Stomach (tissue), 19 donors: ENCODE results near the gene OR9Q1. TPM values are rescaled to one million over a fixed set of nuclear protein-coding genes. Genes with fewer than 3 reads are reported as not detected.

ENCODE experiments used
- DNase-seq, 2 donors: peaks; one replicate each; pipeline versions ENCODE4 v3.0.0 to v3.0.0-alpha.2; 2013 to 2019
- H3K27ac ChIP-seq, 5 donors: fragments of 200-600 bp in 4 of 5; sonication (generic) in 4 of 5; one replicate each; pipeline ENCODE4 v1.5.1; 2013 to 2019; ENCODE audit warnings: mild to moderate bottlenecking in 1 of 5, moderate library complexity in 1 of 5
- H3K27me3 ChIP-seq, 3 donors: fragments of 200-600 bp; sonication (generic); one replicate each; pipeline ENCODE4 v1.5.1; 2017 to 2019; ENCODE audit warnings: mixed run types in 1 of 3
- H3K36me3 ChIP-seq, 4 donors: fragments of 200-600 bp; sonication (generic); 1 replicate in 3 of 4; 2 replicates in 1 of 4; pipeline ENCODE4 v1.5.1; 2016 to 2019
- H3K4me1 ChIP-seq, 4 donors: fragments of 200-600 bp; sonication (generic); one replicate each; pipeline ENCODE4 v1.5.1; 2016 to 2019
- H3K4me3 ChIP-seq, 4 donors: fragments of 200-600 bp; sonication (generic) in 3 of 4; one replicate each; pipeline ENCODE4 v1.5.1; 2016 to 2019; ENCODE audit warnings: mild to moderate bottlenecking in 1 of 4
- H3K9me3 ChIP-seq, 4 donors: fragments of 200-600 bp; sonication (generic); one replicate each; pipeline ENCODE4 v1.5.1; 2016 to 2019
- EP300 ChIP-seq: sonication (generic); formaldehyde crosslinking; IDR thresholded peaks from one replicate; pipeline ENCODE4 v1.6.1; 2017; ENCODE audit warnings: antibody characterized with exemption
- POLR2A ChIP-seq, 4 donors: fragments of 450-650 bp; IDR thresholded peaks; one replicate each; pipeline ENCODE4 v1.6.1; 2016; ENCODE audit warnings: antibody characterized with exemption in 4 of 4, control low read depth in 2 of 4, mild to moderate bottlenecking in 1 of 4, moderate library complexity in 1 of 4
- POLR2AphosphoS5 ChIP-seq, 3 donors: sonication (generic); formaldehyde crosslinking; IDR thresholded peaks; one replicate each; pipeline ENCODE4 v1.6.1; 2016; ENCODE audit warnings: antibody characterized with exemption in 3 of 3
- WGBS, 5 donors: extraction: QIAGEN DNeasy Blood & Tissue Kit in 3 of 5; methylation state at CpG; one replicate each; pipeline versions ENCODE4 v1.1.5 to v1.1.7; 2013 to 2018; 5-methylcytosine and 5-hydroxymethylcytosine counted together
- intact Hi-C: fragments of 100-400 bp; cut with DNase I; formaldehyde crosslinking; loops from one replicate; pipeline ENCODE4 v1.15.1; 2023; ENCODE audit warnings: low total_unique reads
- long read RNA-seq, 10 donors: transcript quantifications; one replicate each; lab custom pipeline, GENCODE V29; 2026
- polyA plus RNA-seq, 3 donors: library from polyadenylated mRNA; stranded (reverse); fragments of 200-250 nt; gene quantifications; one replicate each; pipeline ENCODE4 v1.2.3, GENCODE V29; 2013
- total RNA-seq, 5 donors: library from RNA; depleted of rRNA; stranded (reverse); fragments of >200 nt; gene quantifications; one replicate each; pipeline versions ENCODE4 v1.1.0 to v1.2.3, GENCODE V29; 2014 to 2016
- TF ChIP-seq, protein P1 (sequence below), 7 experiments: fragments of 450-650 bp in 4 of 7; fragments of 200-600 bp in 3 of 7; sonication (generic) in 3 of 7; IDR thresholded peaks; one replicate each; pipeline ENCODE4 v1.5.1; 2016 to 2019; ENCODE audit warnings: antibody characterized with exemption in 7 of 7, control low read depth in 2 of 7, mild to moderate bottlenecking in 1 of 7
- donor health status: healthy with polysubstance abuse.
- donor health status: Bipolar disorder and iron deficiency.
- donor health status: healthy.

The OR9Q1 gene, protein sequence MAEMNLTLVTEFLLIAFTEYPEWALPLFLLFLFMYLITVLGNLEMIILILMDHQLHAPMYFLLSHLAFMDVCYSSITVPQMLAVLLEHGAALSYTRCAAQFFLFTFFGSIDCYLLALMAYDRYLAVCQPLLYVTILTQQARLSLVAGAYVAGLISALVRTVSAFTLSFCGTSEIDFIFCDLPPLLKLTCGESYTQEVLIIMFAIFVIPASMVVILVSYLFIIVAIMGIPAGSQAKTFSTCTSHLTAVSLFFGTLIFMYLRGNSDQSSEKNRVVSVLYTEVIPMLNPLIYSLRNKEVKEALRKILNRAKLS
- total RNA-seq (not detected), polyA plus RNA-seq (not detected)
- long read RNA-seq, donor 1, result 0 reads
- long read RNA-seq, donor 2, result 0 reads
- long read RNA-seq, donor 3, result 0 reads
- long read RNA-seq, donor 4, result 0 reads
- long read RNA-seq, donor 5, result 0 reads
- long read RNA-seq, donor 6, result 0 reads
- long read RNA-seq, donor 7, result 0 reads
- long read RNA-seq, donor 8, result 0 reads
- long read RNA-seq, donor 9, partial matches to known transcripts, result 0 of 1 reads
- long read RNA-seq, donor 9, other reads (novel, unspliced or antisense), result 0 of 1 reads
- long read RNA-seq, donor 10, result 0 reads

DNA sequence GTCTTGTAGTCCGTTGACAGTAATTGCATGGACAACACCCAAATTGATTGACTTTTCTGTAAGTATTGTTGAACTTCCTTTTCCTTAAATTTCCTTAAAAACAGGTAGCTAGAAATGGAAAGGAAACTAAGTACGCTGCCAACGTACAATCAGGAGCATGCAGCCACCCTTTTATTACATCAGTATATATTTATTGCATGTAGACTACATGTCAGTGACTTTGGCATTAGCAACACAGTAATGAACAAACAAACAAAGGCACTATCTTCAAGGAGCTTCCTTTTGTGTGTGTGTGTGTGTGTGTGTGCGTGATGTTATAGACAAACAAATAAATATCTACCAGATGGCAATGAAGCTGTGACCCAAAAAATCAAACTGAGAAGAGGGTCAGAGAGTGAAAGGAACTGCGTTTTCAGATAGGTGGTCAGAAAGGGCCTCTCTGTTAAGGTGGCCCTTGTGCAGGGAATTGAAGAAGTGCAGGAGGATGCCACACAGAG is at the start of gene OR9Q1:
Gene OR9Q1, plus strand, starts transcription at position 447 of the 497 bp plus-strand sequence. CDS start 155,564 bp downstream, outside the sequence.
- TF ChIP-seq POLR2AphosphoS5 (IDR thresholded peaks at IDR 0.05) (no peak), EP300 (no peak), POLR2A (IDR thresholded peaks at IDR 0.05) (no peak)
- TF ChIP-seq, protein P1, sequence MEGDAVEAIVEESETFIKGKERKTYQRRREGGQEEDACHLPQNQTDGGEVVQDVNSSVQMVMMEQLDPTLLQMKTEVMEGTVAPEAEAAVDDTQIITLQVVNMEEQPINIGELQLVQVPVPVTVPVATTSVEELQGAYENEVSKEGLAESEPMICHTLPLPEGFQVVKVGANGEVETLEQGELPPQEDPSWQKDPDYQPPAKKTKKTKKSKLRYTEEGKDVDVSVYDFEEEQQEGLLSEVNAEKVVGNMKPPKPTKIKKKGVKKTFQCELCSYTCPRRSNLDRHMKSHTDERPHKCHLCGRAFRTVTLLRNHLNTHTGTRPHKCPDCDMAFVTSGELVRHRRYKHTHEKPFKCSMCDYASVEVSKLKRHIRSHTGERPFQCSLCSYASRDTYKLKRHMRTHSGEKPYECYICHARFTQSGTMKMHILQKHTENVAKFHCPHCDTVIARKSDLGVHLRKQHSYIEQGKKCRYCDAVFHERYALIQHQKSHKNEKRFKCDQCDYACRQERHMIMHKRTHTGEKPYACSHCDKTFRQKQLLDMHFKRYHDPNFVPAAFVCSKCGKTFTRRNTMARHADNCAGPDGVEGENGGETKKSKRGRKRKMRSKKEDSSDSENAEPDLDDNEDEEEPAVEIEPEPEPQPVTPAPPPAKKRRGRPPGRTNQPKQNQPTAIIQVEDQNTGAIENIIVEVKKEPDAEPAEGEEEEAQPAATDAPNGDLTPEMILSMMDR (IDR thresholded peaks at IDR 0.05), result no peak
- Histone ChIP-seq H3K4me1 (peaks cover 2 to 12% (median 8%) of the 10 kb centered on the region in 4 donors), H3K4me3 (no peak within 1 kb of the TSS), H3K36me3 (no peaks in the 10 kb centered on the region), H3K27me3 (no peaks in the 10 kb centered on the region), H3K9me3 (no peaks in the 10 kb centered on the region), H3K27ac (peak within 1 kb of the TSS in 4 of 5 donors; percentile 22 to 52 (median 38))
- WGBS, 5 donors, result 60 to 85% (median 77%) methylated on average over 5 of the region's 5 CpGs
- DNase-seq, result no peak
- intact Hi-C loops, result no loop called here

DNA sequence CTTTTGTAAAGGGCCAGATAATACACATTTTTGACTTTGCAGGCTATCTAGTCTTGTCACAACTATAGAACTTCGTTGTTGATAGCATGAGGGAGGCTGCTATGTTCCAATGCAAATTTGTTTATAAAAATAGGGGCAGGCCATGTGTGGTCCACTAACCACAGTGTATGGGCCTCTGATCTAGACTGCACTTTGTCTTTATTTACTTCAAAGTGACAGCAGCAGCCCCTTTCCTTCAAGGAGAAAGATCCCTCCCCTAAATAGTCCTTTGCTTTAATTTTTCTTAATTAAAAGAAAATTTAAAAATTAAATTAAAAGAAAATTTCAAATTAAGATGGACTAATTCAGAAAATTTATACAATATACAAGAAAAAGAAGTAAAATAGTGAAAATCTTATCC is 49.5 kb upstream of the OR9Q1 start:
- intact Hi-C loops, result no loop called here
- no peak for DNase-seq
- Histone ChIP-seq H3K4me3 (no peak overlapping the region), H3K36me3 (no peaks in the 10 kb centered on the region), H3K4me1 (peaks cover 0 to 20% (median 8%) of the 10 kb centered on the region in 4 donors), H3K27ac (no peak overlapping the region), H3K27me3 (no peaks in the 10 kb centered on the region), H3K9me3 (no peaks in the 10 kb centered on the region)
- TF ChIP-seq POLR2AphosphoS5 (IDR thresholded peaks at IDR 0.05) (no peak), EP300 (no peak), POLR2A (IDR thresholded peaks at IDR 0.05) (no peak)
- TF ChIP-seq, protein P1 (IDR thresholded peaks at IDR 0.05), result no peak
- 34 to 42% (median 39%) methylated on average over 1 of the region's 1 CpG for WGBS, 5 donors

DNA sequence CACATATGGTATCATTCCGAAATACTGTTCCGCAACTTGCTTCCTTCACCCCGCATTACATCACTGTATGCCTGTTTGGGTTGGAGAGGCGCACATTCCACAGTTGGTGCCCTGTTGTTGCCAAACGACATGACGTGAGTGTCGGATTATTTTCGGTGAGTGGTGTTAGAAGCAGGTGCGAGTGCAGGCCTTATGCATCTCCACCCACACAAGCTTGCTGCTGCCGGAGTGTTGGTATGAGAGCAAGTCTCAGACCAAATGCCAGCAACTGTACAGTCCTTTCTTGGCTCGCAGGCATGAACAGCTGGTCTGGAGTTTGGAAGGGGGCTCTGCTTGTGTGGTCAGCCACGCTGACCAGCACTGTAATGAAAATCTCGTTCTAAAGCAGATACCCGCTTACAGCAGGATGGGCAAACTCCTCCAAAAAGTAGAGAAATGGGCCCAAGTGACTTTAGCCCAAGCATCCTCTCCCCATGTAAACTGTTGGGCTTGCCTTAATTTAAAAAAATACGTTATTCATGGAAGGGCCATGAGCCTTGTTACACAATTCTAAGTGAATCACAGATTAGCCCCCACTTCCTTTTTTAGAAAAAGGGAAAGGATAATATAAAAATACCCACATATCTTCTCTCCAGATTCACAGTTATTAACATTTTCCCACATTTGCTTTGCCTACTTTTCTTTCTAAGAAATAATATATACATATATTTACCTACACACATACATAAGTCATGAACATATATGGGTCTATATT is 48.7 kb upstream of the OR9Q1 start:
- WGBS, 5 donors, result 81 to 90% (median 85%) methylated on average over 15 of the region's 15 CpGs
- no peak overlapping the region for H3K27ac ChIP-seq
- no peaks in the 10 kb centered on the region for H3K9me3 ChIP-seq
- no peak for TF ChIP-seq EP300
- TF ChIP-seq POLR2A (IDR thresholded peaks at IDR 0.05), result no peak
- TF ChIP-seq, protein P1 (IDR thresholded peaks at IDR 0.05), result no peak
- no peak for TF ChIP-seq POLR2AphosphoS5 (IDR thresholded peaks at IDR 0.05)
- intact Hi-C loops, result no loop called here
- no peaks in the 10 kb centered on the region for H3K27me3 ChIP-seq
- peak in 1 of 2 donors; percentile 6 for DNase-seq
- H3K4me1 ChIP-seq, result peaks cover 0 to 25% (median 8%) of the 10 kb centered on the region in 4 donors
- H3K36me3 ChIP-seq, result no peaks in the 10 kb centered on the region
- H3K4me3 ChIP-seq, result no peak overlapping the region

DNA sequence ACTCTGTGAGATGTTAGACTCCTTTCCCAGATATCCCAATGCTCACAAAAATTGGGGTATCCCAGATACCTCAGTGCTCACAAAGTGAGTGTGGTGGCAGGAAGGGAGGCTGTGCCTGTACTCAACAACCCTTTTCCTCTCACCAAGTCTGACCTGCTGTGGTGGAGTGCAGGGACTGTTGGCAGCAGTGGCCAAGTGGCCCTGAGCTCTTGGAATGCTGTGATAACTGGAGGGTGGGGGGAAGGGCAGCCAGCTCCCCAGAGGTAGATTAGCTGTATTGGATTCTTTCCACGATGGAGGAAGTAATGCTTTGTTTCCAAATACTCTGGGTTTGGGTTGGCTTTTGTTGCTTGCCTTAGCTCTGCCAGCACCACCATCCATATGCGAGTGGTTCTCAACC is 46.0 kb upstream of the OR9Q1 start:
- no peak overlapping the region for H3K4me3 ChIP-seq
- DNase-seq, result peak; percentile 20 to 66
- H3K27ac ChIP-seq, result no peak overlapping the region
- 3 to 33% (median 12%) methylated on average over 2 of the region's 2 CpGs for WGBS, 5 donors
- intact Hi-C loops, result no loop called here
- no peaks in the 10 kb centered on the region for H3K27me3 ChIP-seq
- TF ChIP-seq POLR2A (IDR thresholded peaks at IDR 0.05) (no peak), EP300 (no peak), POLR2AphosphoS5 (IDR thresholded peaks at IDR 0.05) (no peak)
- TF ChIP-seq, protein P1 (IDR thresholded peaks at IDR 0.05), result no peak
- no peaks in the 10 kb centered on the region for H3K36me3 ChIP-seq
- peaks cover 0 to 17% (median 8%) of the 10 kb centered on the region in 4 donors for H3K4me1 ChIP-seq
- no peaks in the 10 kb centered on the region for H3K9me3 ChIP-seq
